Activated naive CD4-positive, alpha-beta T cell treated with anti-CD3 and anti-CD28 coated beads, Interleukin-2, amount 50 U/mL, for 24 hours (primary cell): ENCODE measurements around the gene ARHGAP10.

Experiments
- H3K27ac Mint-ChIP-seq: one replicate; pipeline ENCODE4 v1.8.0; 2021; ENCODE audit warnings: mild to moderate bottlenecking, mixed read lengths
- H3K27me3 Mint-ChIP-seq: one replicate; pipeline ENCODE4 v1.8.0; 2021; ENCODE audit warnings: mixed read lengths
- H3K36me3 Mint-ChIP-seq: one replicate; pipeline ENCODE4 v1.8.0; 2021; ENCODE audit warnings: mixed read lengths
- H3K4me1 Mint-ChIP-seq: one replicate; pipeline ENCODE4 v1.8.0; 2021; ENCODE audit warnings: mixed read lengths
- H3K4me3 Mint-ChIP-seq: one replicate; pipeline ENCODE4 v1.8.0; 2021; ENCODE audit warnings: mild to moderate bottlenecking, mixed read lengths
- H3K9me3 Mint-ChIP-seq: one replicate; pipeline ENCODE4 v1.8.0; 2021; ENCODE audit warnings: mixed read lengths

Gene ARHGAP10

GRCh38 chr4:148092316-148093014 lies 360.6 kb downstream of the ARHGAP10 start:
- Mint-ChIP-seq H3K4me3 (no peak overlapping the region), H3K36me3 (peaks cover 6% of the 10 kb centered on the region), H3K27ac (no peak overlapping the region), H3K9me3 (no peaks in the 10 kb centered on the region), H3K4me1 (peaks cover 23% of the 10 kb centered on the region), H3K27me3 (no peaks in the 10 kb centered on the region)

DNA sequence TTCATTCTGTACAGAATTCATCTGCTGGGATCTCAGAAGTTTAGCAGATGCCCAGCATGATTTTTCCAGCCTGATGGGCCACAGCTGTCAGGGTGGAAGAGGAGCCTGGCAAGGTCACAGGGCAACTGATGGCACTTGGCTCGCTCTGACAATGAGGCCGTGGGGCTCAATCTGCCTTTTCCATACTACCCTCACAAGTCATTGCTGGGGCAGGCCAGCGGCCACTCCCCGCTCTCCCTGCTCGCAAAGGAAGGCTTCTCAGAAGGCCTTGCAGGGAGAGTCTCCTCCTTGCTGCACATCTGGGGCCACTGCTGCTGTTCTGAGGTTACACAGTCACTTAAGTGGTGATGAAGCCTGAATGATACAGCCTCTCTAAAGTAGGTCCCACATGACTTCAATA lies 361.2 kb downstream of the ARHGAP10 start:
- no peak overlapping the region for H3K4me3 Mint-ChIP-seq

DNA sequence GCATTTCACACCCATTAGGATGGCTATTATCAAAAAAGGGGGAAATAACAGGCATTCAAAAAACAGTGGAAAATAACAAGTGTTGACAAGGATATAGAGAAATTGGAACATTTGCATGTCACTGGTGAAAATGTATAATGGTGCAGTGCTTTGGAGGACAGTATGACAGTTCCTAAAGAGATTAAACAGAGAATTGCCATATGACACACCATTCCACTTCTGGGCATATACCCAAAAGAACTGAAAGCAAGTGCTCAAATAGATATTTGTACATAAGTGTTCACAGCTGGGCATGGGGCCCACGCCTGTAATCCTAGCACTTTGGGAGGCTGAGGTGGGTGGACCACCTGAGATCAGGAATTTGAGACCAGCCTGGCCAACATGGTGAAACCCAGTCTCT lies 362.3 kb downstream of the ARHGAP10 start:
- no peaks in the 10 kb centered on the region for H3K27me3 Mint-ChIP-seq

More for the DNA sequence above, 361.2 kb downstream of the ARHGAP10 start:
- H3K27me3 Mint-ChIP-seq: no peaks in the 10 kb centered on the region
- H3K36me3 Mint-ChIP-seq: peaks cover 6% of the 10 kb centered on the region
- H3K4me1 Mint-ChIP-seq: peaks cover 20% of the 10 kb centered on the region
- no peaks in the 10 kb centered on the region for H3K9me3 Mint-ChIP-seq
- H3K27ac Mint-ChIP-seq: no peak overlapping the region

DNA sequence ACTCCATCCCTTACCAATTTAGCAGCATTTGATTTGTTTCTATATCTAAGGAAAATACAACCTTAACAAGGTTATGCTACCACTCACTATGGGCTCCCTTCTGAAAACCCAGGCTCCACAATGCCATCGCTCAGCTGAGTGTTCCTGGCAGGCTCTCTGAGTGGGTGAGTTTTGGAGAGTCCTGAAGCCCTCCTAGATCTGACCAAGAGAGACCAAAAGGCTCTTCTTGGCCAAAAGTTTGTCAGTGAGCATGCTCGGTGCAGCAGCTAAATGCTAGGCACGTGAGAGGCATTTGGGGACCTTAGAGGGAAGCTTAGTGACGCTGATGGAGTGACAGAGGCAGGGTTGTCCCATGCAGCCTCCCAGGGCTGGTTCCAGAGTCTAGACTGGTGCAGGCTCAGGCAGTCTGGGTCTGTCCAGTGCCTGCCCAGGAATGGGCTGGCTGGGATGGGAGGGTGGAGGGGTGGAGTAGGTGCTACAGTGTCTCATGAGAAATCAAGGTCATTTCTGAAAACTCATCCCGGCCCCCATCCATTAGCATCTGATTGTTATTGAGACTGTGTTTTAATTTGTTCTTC lies 363.5 kb downstream of the ARHGAP10 start:
- no peak overlapping the region for H3K27ac Mint-ChIP-seq
- H3K4me3 Mint-ChIP-seq: no peak overlapping the region
- H3K4me1 Mint-ChIP-seq: peaks cover 25% of the 10 kb centered on the region
- no peaks in the 10 kb centered on the region for H3K9me3 Mint-ChIP-seq
- H3K36me3 Mint-ChIP-seq: peaks cover 11% of the 10 kb centered on the region
- H3K27me3 Mint-ChIP-seq: no peaks in the 10 kb centered on the region

More for the DNA sequence above, 362.3 kb downstream of the ARHGAP10 start:
- Mint-ChIP-seq H3K9me3 (no peaks in the 10 kb centered on the region), H3K4me1 (peaks cover 21% of the 10 kb centered on the region), H3K27ac (peak overlapping the region; percentile 3), H3K4me3 (no peak overlapping the region), H3K36me3 (peaks cover 8% of the 10 kb centered on the region)

DNA sequence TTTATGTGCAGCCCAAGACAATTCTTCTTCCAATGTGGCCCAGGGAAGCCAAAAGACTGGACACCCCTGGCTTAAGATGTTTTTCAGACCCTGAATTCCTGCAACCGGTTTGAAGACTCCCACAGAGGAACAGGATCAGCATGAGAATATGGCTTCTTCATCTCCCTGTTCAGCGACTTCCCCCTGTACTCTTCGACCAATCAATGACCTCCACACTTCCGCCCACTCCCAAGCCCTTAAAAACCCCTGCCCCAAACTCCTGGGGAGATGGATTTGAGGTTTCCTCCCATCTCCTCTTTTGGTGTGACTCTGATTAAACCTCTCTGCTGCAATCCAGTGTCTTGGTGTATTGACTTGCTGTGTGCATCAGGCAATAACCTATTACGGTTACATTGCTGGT lies 365.9 kb downstream of the ARHGAP10 start:
- Mint-ChIP-seq H3K9me3 (no peaks in the 10 kb centered on the region), H3K27me3 (no peaks in the 10 kb centered on the region), H3K36me3 (peaks cover 22% of the 10 kb centered on the region), H3K4me1 (peaks cover 36% of the 10 kb centered on the region), H3K27ac (no peak overlapping the region), H3K4me3 (no peak overlapping the region)

DNA sequence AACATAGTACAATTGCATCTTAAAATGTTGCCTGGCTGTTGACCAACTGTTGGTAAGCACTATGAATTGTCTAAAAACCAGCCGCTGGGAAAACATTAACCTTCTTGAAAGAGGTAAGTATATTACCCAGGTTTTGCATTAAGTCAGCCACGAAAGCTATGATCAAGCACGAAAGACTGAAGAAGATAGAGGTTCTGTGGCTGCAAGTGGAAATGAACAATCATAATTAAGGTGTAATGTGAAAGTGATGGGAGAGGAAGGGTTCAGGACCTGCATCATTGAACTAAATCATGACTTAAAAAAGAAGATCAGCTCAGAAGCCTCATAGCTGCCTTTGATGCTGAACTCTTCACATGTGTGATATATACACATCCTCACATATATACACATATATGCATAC lies 369.3 kb downstream of the ARHGAP10 start:
- Mint-ChIP-seq H3K9me3 (no peaks in the 10 kb centered on the region), H3K4me1 (peaks cover 43% of the 10 kb centered on the region), H3K4me3 (no peak overlapping the region), H3K36me3 (peaks cover 35% of the 10 kb centered on the region), H3K27ac (peak overlapping the region; percentile 1), H3K27me3 (no peaks in the 10 kb centered on the region)

GRCh38 chr4:148101790-148102189 lies 369.9 kb downstream of the ARHGAP10 start:
- Mint-ChIP-seq H3K27ac (no peak overlapping the region), H3K9me3 (no peaks in the 10 kb centered on the region), H3K27me3 (no peaks in the 10 kb centered on the region), H3K36me3 (peaks cover 37% of the 10 kb centered on the region), H3K4me3 (no peak overlapping the region), H3K4me1 (peaks cover 41% of the 10 kb centered on the region)

GRCh38 chr4:148103597-148104355 lies 371.9 kb downstream of the ARHGAP10 start:
- H3K4me1 Mint-ChIP-seq: peaks cover 42% of the 10 kb centered on the region
- no peaks in the 10 kb centered on the region for H3K9me3 Mint-ChIP-seq
- peaks cover 44% of the 10 kb centered on the region for H3K36me3 Mint-ChIP-seq
- no peak overlapping the region for H3K4me3 Mint-ChIP-seq
- no peak overlapping the region for H3K27ac Mint-ChIP-seq
- no peaks in the 10 kb centered on the region for H3K27me3 Mint-ChIP-seq

DNA sequence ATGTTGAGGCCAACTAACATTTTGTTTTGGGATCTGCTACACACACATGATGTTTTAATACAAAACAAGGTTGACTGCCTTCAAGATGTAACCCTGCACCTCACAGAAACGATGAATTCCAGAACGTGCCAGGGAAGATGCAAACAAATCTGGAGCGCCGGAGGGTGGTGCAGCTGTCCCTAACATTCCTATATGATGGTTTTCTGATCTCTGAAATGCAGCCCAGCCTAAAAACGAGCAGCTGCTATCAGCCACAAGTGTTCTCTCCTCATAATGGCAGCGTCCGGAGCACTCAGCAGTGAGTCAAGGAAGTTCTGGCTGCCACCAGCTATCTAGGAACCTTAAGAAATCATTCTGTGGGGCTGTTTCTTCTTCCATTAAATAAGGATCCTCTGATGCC lies 376.9 kb downstream of the ARHGAP10 start:
- Mint-ChIP-seq H3K4me3 (no peak overlapping the region), H3K4me1 (peaks cover 45% of the 10 kb centered on the region), H3K9me3 (no peaks in the 10 kb centered on the region), H3K27me3 (no peaks in the 10 kb centered on the region), H3K36me3 (peaks cover 36% of the 10 kb centered on the region), H3K27ac (no peak overlapping the region)

- peaks cover 46% of the 10 kb centered on the region for H3K4me1 Mint-ChIP-seq
- H3K4me3 Mint-ChIP-seq: no peak overlapping the region
- no peak overlapping the region for H3K27ac Mint-ChIP-seq
- H3K36me3 Mint-ChIP-seq: peaks cover 37% of the 10 kb centered on the region
- no peaks in the 10 kb centered on the region for H3K27me3 Mint-ChIP-seq
- no peaks in the 10 kb centered on the region for H3K9me3 Mint-ChIP-seq
Observed at GRCh38 chr4:148109216-148109615, 377.3 kb downstream of the ARHGAP10 start.

DNA sequence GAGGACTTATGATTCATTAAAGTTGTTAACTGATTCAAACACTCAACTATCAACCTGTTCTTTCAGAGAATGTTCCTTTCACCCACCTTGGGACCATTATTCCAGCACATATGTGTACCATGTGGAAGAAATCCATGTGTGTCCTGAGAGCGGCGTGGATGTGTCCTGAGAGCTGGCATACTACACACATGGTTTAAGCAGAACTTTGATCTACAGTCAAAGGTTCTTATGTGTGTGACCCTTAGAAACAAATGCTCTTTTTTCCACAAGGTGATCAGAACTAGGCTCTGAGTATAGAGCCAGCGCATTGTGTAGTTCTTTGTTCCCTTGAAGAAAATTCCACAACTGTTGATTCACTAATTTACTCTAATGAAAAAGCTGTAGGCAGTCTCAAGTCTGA lies 378.3 kb downstream of the ARHGAP10 start:
- Mint-ChIP-seq H3K27ac (no peak overlapping the region), H3K4me1 (peaks cover 49% of the 10 kb centered on the region), H3K9me3 (no peaks in the 10 kb centered on the region), H3K27me3 (no peaks in the 10 kb centered on the region), H3K36me3 (peaks cover 36% of the 10 kb centered on the region), H3K4me3 (no peak overlapping the region)

DNA sequence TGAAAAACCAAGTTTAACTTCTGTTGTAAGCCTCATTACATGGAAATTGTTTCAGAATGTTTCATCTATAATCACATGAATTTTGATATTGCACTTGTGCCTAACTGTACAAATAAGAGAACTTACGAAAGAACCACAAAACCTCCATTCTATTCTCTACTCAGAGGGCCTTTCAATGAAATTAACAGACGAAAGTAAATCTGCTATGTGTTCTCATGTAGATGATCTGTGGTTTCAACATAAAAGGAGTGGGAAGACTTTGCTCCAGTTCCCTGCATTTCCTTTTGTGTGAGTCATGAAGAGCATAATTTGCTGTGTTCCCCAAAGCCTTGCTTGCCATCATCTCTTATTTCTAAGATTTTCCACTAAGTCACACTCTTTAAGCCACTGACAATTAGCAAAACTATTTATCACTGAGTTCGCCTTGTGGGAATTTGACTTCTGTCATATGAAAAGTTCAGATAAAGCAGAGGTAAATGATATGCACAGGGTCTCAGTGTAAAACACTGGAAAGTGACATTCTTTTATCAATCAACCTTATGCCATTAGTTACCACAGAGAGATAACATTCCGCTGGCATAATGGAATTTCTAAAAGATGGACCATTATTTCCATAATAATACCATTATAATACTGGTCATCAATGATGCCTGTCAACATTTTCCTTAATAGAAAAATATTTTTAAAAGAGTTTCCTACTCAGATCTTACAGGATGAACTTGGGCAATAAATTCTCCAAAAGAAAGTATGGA lies 380.5 kb downstream of the ARHGAP10 start:
- Mint-ChIP-seq H3K27ac (peak overlapping the region; percentile 62), H3K4me1 (peaks cover 54% of the 10 kb centered on the region), H3K4me3 (peak overlapping the region; percentile 19), H3K27me3 (no peaks in the 10 kb centered on the region), H3K36me3 (peaks cover 29% of the 10 kb centered on the region), H3K9me3 (no peaks in the 10 kb centered on the region)

DNA sequence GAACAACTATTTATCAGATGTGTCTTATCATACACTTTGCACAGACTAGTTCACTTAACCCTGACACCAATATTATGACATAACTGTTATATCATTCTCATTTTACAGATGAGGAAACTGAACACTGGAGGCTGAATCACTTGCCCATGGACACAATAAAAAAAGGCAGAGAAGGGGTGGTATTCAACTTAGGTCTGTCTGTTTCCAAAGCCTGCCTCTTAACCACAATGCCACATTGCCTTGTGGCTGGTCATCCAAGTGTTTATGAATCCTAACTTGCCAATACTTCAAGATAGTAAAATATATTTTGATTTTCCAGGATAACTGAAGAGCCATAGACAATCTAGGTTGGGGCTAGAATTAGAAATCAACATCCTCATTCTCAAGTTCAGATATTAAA lies 382.5 kb downstream of the ARHGAP10 start:
- no peaks in the 10 kb centered on the region for H3K9me3 Mint-ChIP-seq
- no peak overlapping the region for H3K4me3 Mint-ChIP-seq
- H3K27me3 Mint-ChIP-seq: no peaks in the 10 kb centered on the region
- no peak overlapping the region for H3K27ac Mint-ChIP-seq
- H3K4me1 Mint-ChIP-seq: peaks cover 70% of the 10 kb centered on the region
- peaks cover 34% of the 10 kb centered on the region for H3K36me3 Mint-ChIP-seq

DNA sequence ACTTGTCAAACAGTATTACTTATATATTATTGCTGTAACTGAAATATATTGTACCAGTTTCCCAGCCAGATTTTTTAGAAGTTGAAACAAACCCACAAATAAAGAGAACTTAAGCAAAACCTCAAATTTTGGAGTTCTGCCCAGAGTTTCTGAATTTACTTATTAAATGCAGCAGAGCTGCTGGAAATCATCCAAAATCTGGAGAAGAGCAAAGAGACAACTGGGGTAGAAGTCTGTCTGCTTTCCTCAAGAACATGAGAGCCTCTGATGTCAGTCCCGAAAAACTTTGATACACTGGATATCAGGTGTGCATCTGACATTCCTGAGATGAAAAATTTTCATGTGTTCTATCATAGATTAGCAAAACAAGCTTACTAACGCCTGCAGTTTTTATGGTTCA lies 384.4 kb downstream of the ARHGAP10 start:
- Mint-ChIP-seq H3K9me3 (no peaks in the 10 kb centered on the region), H3K36me3 (peaks cover 35% of the 10 kb centered on the region), H3K27me3 (no peaks in the 10 kb centered on the region), H3K4me1 (peaks cover 65% of the 10 kb centered on the region), H3K27ac (no peak overlapping the region), H3K4me3 (no peak overlapping the region)

GRCh38 chr4:148116969-148117368 lies 385.1 kb downstream of the ARHGAP10 start:
- no peak overlapping the region for H3K27ac Mint-ChIP-seq
- H3K9me3 Mint-ChIP-seq: no peaks in the 10 kb centered on the region
- peaks cover 62% of the 10 kb centered on the region for H3K4me1 Mint-ChIP-seq
- H3K36me3 Mint-ChIP-seq: peaks cover 35% of the 10 kb centered on the region
- H3K4me3 Mint-ChIP-seq: peak overlapping the region; percentile 9
- H3K27me3 Mint-ChIP-seq: no peaks in the 10 kb centered on the region
